ENCODE measurements around the gene CWH43. TPM values are rescaled to one million over a fixed set of nuclear protein-coding genes. Genes with fewer than 3 reads are reported as not detected.
A peak's percentile ranks its signal among the peaks of the same experiment; 100 is the strongest.

CWH43 gene
- total RNA-seq: 10 to 100 TPM; 11.6 to 38.0 (median 20.8) TPM

DNA sequence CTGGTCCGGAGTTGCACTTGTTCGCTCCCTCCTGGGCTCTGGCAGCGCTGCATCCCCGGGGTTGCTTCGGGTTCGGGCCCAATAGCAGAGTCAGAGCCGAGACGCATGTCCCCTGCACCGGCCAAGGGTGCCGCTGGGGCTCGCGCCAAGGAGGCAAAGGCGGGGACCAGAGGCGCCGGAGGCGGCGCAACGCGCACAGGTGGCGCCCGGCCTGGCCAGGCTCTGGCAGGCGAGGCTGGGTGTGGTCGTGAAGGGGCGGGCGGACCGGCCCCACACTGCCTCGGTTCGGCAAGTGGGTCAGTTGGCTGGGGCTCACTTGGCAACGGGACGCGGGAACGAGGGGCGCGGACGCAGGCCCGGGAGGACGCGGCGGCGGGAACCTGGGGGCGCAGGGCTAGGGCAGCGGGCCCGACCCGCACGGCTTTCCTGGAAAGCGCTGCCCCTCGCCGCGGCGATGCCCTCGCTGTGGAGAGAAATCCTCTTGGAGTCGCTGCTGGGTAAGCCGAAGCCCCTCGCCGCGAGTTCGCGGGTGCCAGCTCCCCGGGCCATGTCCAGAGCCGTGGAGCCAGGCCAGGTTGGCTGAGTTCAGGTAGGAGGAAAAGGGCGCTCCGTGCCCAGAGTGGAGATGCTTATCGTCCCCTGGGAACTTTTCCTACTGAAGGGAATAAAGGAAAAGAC lies at the start of gene CWH43:
Gene CWH43, plus strand, starts transcription at position 300 of the 678 bp plus-strand sequence. Its CDS starts 155 bp downstream, at position 455.
- Histone ChIP-seq H3K27me3 (peaks cover 0 to 55% (median 0%) of the 10 kb centered on the region in 4 donors), H3K4me1 (peaks cover 0 to 24% (median 0%) of the 10 kb centered on the region in 3 donors), H3K9me3 (no peaks in the 10 kb centered on the region), H3K27ac (peak within 1 kb of the TSS in 3 of 4 donors; percentile 58 to 67 (median 65)), H3K36me3 (no peaks in the 10 kb centered on the region), H3K4me3 (peak within 1 kb of the TSS; percentile 39 to 57 (median 43))
- no CpG with 5 or more reads among the region's 63 CpGs for WGBS, 2 donors
- no peak for DNase-seq
- intact Hi-C loops (cut with DNase I): no loop called here
- TF ChIP-seq, protein P1, sequence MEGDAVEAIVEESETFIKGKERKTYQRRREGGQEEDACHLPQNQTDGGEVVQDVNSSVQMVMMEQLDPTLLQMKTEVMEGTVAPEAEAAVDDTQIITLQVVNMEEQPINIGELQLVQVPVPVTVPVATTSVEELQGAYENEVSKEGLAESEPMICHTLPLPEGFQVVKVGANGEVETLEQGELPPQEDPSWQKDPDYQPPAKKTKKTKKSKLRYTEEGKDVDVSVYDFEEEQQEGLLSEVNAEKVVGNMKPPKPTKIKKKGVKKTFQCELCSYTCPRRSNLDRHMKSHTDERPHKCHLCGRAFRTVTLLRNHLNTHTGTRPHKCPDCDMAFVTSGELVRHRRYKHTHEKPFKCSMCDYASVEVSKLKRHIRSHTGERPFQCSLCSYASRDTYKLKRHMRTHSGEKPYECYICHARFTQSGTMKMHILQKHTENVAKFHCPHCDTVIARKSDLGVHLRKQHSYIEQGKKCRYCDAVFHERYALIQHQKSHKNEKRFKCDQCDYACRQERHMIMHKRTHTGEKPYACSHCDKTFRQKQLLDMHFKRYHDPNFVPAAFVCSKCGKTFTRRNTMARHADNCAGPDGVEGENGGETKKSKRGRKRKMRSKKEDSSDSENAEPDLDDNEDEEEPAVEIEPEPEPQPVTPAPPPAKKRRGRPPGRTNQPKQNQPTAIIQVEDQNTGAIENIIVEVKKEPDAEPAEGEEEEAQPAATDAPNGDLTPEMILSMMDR (IDR thresholded peaks at IDR 0.05): peak in 1 of 6 experiments; percentile 26
- no peak for TF ChIP-seq POLR2A (IDR thresholded peaks at IDR 0.05)

DNA sequence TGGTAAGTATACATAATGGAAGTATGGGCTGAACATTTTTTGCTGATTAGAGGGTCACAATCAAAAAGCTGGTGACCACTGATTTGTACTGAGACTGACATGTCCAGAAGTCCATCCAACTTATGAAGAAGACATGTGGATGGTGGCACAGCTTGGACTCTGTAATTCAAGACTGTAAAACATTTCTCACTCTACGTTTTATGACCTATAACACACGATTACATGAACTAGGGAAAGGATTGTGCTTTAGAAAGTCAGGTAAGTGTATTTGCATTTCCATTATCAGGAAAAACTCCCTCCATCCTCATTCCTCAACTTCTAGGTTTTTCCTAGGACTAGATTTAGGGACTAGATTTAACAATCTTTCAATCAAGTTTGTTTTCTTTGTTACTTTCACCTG lies 49.0 kb upstream of the CWH43 start:
- Histone ChIP-seq H3K36me3 (no peaks in the 10 kb centered on the region), H3K9me3 (no peaks in the 10 kb centered on the region), H3K27me3 (no peaks in the 10 kb centered on the region), H3K4me3 (no peak overlapping the region), H3K27ac (no peak overlapping the region), H3K4me1 (no peaks in the 10 kb centered on the region)
- DNase-seq: no peak
- TF ChIP-seq POLR2A (IDR thresholded peaks at IDR 0.05): no peak
- TF ChIP-seq, protein P1 (IDR thresholded peaks at IDR 0.05): no peak
- intact Hi-C loops (cut with DNase I): no loop called here
- WGBS, 2 donors: 88 to 92% methylated on average over 2 of the region's 2 CpGs

DNA sequence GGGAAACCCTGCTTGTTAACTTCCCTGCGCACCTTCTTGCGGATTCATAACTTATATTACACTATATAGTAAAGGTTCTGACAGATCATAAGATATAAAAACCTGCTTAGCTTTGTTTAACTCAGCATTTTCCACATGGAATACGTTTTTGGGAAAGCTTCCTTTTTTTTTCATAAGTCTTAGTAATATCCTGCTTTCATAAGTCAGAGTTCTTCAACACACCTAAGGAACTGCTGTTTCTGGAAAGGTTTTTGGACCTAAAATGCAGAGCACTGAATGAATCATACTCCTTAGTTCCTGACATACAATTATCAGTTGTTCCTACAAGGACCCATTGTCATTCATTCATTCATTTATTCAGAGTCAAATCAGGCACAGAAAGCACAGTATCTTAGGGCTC lies 47.2 kb upstream of the CWH43 start:
- intact Hi-C loops (cut with DNase I): no loop called here
- no peak overlapping the region for H3K4me3 ChIP-seq
- no peak overlapping the region for H3K27ac ChIP-seq
- no peaks in the 10 kb centered on the region for H3K27me3 ChIP-seq
- no peaks in the 10 kb centered on the region for H3K36me3 ChIP-seq
- no peak for TF ChIP-seq POLR2A (IDR thresholded peaks at IDR 0.05)
- H3K9me3 ChIP-seq: no peaks in the 10 kb centered on the region
- DNase-seq: no peak
- 65 to 74% methylated on average over 3 of the region's 3 CpGs for WGBS, 2 donors
- no peaks in the 10 kb centered on the region for H3K4me1 ChIP-seq

DNA sequence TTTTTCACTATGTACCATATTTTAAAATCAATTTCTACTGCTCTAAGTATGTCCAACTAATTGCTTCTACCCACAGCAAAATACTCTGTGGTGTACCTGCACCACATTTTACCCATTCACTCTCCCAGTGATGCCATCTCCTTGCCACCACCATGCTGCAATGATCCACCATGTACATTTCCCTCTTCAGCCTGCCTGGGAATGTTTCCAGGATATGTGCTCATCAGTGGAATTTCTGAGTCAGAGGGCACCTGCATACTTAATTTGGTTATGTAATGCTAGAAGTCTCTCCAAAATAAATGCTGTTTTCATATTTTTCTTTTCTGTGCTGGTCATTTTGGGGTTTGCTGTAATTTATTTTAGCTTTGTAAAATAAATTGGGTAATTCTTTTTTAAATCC lies 46.3 kb upstream of the CWH43 start:
- no peak overlapping the region for H3K27ac ChIP-seq
- intact Hi-C loops (cut with DNase I): no loop called here
- no peak overlapping the region for H3K4me3 ChIP-seq
- TF ChIP-seq, protein P1 (IDR thresholded peaks at IDR 0.05): no peak
- no peak for TF ChIP-seq POLR2A (IDR thresholded peaks at IDR 0.05)
- H3K9me3 ChIP-seq: no peaks in the 10 kb centered on the region
- no peak for DNase-seq
- H3K27me3 ChIP-seq: no peaks in the 10 kb centered on the region
- H3K4me1 ChIP-seq: peaks cover 0 to 7% (median 0%) of the 10 kb centered on the region in 3 donors
- no peaks in the 10 kb centered on the region for H3K36me3 ChIP-seq

DNA sequence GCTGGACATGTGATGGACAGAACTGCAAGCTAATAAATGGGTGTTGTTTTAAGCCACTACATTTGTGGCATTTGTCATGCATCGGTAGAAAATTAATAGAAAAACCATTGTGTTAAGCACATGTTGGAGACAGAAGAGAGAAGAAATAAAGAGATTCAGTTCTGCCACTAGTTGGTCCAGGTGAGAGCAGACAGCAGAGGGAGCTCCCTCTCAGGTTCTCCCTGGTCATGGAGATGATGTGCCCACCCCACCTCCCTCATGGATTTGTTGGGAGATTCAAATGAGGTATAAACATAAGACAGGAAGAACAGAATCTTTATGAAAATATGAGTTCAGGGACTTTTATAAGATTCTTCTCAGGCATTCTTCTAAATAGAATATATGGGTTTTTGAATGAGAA lies 42.7 kb upstream of the CWH43 start:
- 80 to 91% methylated on average over 1 of the region's 1 CpG for WGBS, 2 donors
- no peak overlapping the region for H3K27ac ChIP-seq
- no peak overlapping the region for H3K4me3 ChIP-seq
- TF ChIP-seq, protein P1 (IDR thresholded peaks at IDR 0.05): peak in 1 of 6 experiments; percentile 20
- TF ChIP-seq POLR2A (IDR thresholded peaks at IDR 0.05): no peak
- no peaks in the 10 kb centered on the region for H3K36me3 ChIP-seq
- H3K27me3 ChIP-seq: no peaks in the 10 kb centered on the region
- DNase-seq: no peak
- H3K9me3 ChIP-seq: no peaks in the 10 kb centered on the region
- intact Hi-C loops (cut with DNase I): no loop called here
- peaks cover 0 to 19% (median 0%) of the 10 kb centered on the region in 3 donors for H3K4me1 ChIP-seq

All from esophagus squamous epithelium (tissue), 5 donors.